Keratinocyte (primary cell): ENCODE measurements around the gene AMZ1. TPM values are rescaled to one million over a fixed set of nuclear protein-coding genes. Genes with fewer than 3 reads are reported as not detected.

Source experiments
- DNase-seq: peaks from one replicate; pipeline ENCODE4 v3.0.0-alpha.2; 2011; ENCODE audit warnings: low read depth, missing footprints, low spot score
- FAIRE-seq: peaks from 2 replicates; lab custom pipeline; 2011; peaks lifted over from hg19 to GRCh38; lab: Jason Lieb, UNC
- H2AFZ ChIP-seq: 2 replicates; pipeline ENCODE4 v1.6.0; 2012; ENCODE audit warnings: low read length, control low read depth, inconsistent platforms; ENCODE audit not compliant: control insufficient read depth
- H3K27ac ChIP-seq: 2 replicates; pipeline ENCODE4 v1.5.1; 2011; ENCODE audit warnings: low read length; ENCODE audit not compliant: control insufficient read depth, insufficient read depth
- H3K27me3 ChIP-seq: 3 replicates; pipeline ENCODE4 v1.6.0; 2011; ENCODE audit warnings: low read length; ENCODE audit not compliant: control insufficient read depth, insufficient read depth; ENCODE audit errors: extremely low read depth
- H3K36me3 ChIP-seq, 2 experiments: 2 replicates in 1 of 2; 3 replicates in 1 of 2; pipeline ENCODE4 v1.5.1; 2011; ENCODE audit warnings: low read length in 2 of 2, mild to moderate bottlenecking in 1 of 2; ENCODE audit not compliant: control insufficient read depth in 2 of 2, insufficient read depth in 2 of 2; ENCODE audit errors: extremely low read depth in 1 of 2
- H3K4me1 ChIP-seq: 3 replicates; pipeline ENCODE4 v1.5.1; 2011; ENCODE audit warnings: low read length; ENCODE audit not compliant: control insufficient read depth, insufficient read depth; ENCODE audit errors: extremely low read depth
- H3K4me2 ChIP-seq: 3 replicates; pipeline ENCODE4 v1.6.0; 2011; ENCODE audit warnings: low read depth, low read length; ENCODE audit not compliant: control insufficient read depth, insufficient read depth; ENCODE audit errors: extremely low read depth
- H3K4me3 ChIP-seq, 3 experiments: fragments of 200-600 bp in 1 of 3; sonication (generic) in 1 of 3; 2 replicates in 2 of 3; 3 replicates in 1 of 3; pipeline ENCODE4 v1.5.1; 2011 to 2016; ENCODE audit warnings: low read length in 3 of 3, mild to moderate bottlenecking in 3 of 3, control low read depth in 2 of 3, inconsistent platforms in 1 of 3, low read depth in 1 of 3, mixed read lengths in 1 of 3, mixed run types in 1 of 3, moderate library complexity in 1 of 3; ENCODE audit not compliant: control insufficient read depth in 2 of 3, insufficient read depth in 2 of 3; ENCODE audit errors: extremely low read depth in 1 of 3
- H3K79me2 ChIP-seq: 2 replicates; pipeline ENCODE4 v1.6.0; 2012; ENCODE audit warnings: low read length; ENCODE audit not compliant: control insufficient read depth, insufficient read depth
- H3K9ac ChIP-seq: 3 replicates; pipeline ENCODE4 v1.6.0; 2011; ENCODE audit warnings: low read length; ENCODE audit not compliant: control insufficient read depth, insufficient read depth; ENCODE audit errors: extremely low read depth
- H3K9me1 ChIP-seq: 3 replicates; pipeline ENCODE4 v1.6.0; 2011; ENCODE audit warnings: low read length; ENCODE audit not compliant: control insufficient read depth, insufficient read depth; ENCODE audit errors: extremely low read depth
- H3K9me3 ChIP-seq: 2 replicates; pipeline ENCODE4 v1.5.1; 2012; ENCODE audit warnings: low read depth, low read length; ENCODE audit not compliant: control insufficient read depth
- H4K20me1 ChIP-seq: 3 replicates; pipeline ENCODE4 v1.6.0; 2011; ENCODE audit warnings: low read length; ENCODE audit not compliant: control insufficient read depth, insufficient read depth; ENCODE audit errors: extremely low read depth
- CTCF ChIP-seq, 3 experiments: IDR thresholded peaks in 1 of 3; conservative IDR thresholded peaks in 1 of 3; optimal IDR thresholded peaks in 1 of 3; 2 replicates in 2 of 3; 3 replicates in 1 of 3; pipeline versions ENCODE3 to v1.5.1; 2011; ENCODE audit warnings: low read length in 3 of 3, mild to moderate bottlenecking in 3 of 3, moderate library complexity in 2 of 3, control low read depth in 1 of 3, inconsistent platforms in 1 of 3; ENCODE audit not compliant: insufficient read depth in 2 of 3; ENCODE audit errors: extremely low read depth in 1 of 3
- EZH2 ChIP-seq: IDR thresholded peaks from one replicate; pipeline ENCODE4 v1.6.1; 2012; ENCODE audit warnings: inconsistent platforms, mild to moderate bottlenecking, low read length, moderate library complexity
- dilution Hi-C: fragments of 300-500 bp; cut with MboI; formaldehyde crosslinking; loops from one replicate; pipeline ENCODE4 v1.7.0; 2020; ENCODE audit warnings: low sequenced_read_pairs; ENCODE audit not compliant: extremely low pct_ligation_motif_present
- polyA plus RNA-seq, 5 experiments: library from polyadenylated mRNA; depleted of rRNA in 3 of 5; stranded (reverse) in 3 of 5; stranded (forward) in 1 of 5; unstranded in 1 of 5; fragments of >200 nt; gene quantifications; 1 replicate in 1 of 5; 2 replicates in 3 of 5; 3 replicates in 1 of 5; pipeline versions ENCODE4 v1.2.1 to v1.2.3, GENCODE V29; 2011 to 2012; ENCODE audit warnings: missing spikeins in 2 of 5, low read depth in 1 of 5, low replicate concordance in 1 of 5

AMZ1 gene
- polyA plus RNA-seq, 1 donor (not counting 4 experiments of a cell fraction or from before 2014, with no cell fraction given): 0.04 TPM

DNA sequence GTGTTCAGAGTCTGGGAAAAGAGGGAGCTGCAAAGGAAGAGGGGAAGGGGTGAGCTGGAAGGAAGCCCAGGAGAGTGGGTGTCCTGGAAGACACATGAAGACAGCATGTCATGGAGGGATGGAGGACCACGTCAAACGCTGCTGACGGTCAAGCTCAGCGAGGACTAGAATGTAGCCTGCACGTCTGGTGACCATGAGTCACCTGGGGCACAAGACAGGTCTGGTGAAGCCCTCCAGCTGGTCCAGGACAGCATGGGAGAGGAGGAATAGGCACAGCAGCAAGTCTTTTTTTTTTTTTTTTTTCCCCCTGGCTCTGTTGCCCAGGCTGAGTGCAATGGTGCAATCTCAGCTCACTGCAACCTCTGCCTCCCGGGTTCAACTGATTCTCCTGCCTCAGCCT, 19.6 kb upstream of the AMZ1 start:
- no peak overlapping the region for H3K4me3 ChIP-seq
- no peaks in the 10 kb centered on the region for H3K36me3 ChIP-seq
- H3K27ac ChIP-seq: no peak overlapping the region
- no peak overlapping the region for H3K4me2 ChIP-seq
- H3K27me3 ChIP-seq: peaks cover 18% of the 10 kb centered on the region
- DNase-seq (no peak), FAIRE-seq (no peak)
- no peaks in the 10 kb centered on the region for H3K9me1 ChIP-seq
- dilution Hi-C loops: no loop called here
- H3K4me1 ChIP-seq: no peaks in the 10 kb centered on the region
- no peak for TF ChIP-seq EZH2
- TF ChIP-seq CTCF (optimal IDR thresholded peaks at IDR 0.05 in 1 of 3, IDR thresholded peaks at IDR 0.05 in 1 of 3, conservative IDR thresholded peaks at IDR 0.05 in 1 of 3; ENCODE audit: extremely low read depth in 1 of 3, insufficient read depth in 2 of 3, low read length in 3 of 3): no peak
- H4K20me1 ChIP-seq: no peaks in the 10 kb centered on the region
- no peaks in the 10 kb centered on the region for H3K9me3 ChIP-seq
- H3K9ac ChIP-seq: no peak overlapping the region
- no peaks in the 10 kb centered on the region for H3K79me2 ChIP-seq
- H2AFZ ChIP-seq: no peak overlapping the region

DNA sequence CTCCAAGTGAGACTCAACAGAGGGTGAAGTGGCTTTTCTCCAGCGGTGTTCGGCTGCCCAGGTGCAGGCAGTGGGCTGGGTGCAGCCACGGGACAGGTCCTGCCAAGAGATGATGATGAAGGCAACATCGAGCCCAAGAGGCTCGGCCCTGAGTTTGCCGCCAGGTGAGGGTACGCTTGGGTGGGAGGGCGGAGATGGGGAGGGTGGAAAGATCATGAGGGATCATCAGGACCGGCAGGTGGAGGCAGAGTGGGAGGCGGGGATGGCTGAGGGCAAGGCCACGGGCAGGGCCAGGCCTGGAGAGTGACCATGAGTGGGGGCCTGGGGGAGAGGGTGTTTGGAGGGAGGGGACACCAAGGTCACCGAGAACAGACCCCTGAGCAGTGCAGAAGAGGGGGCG, 17.8 kb upstream of the AMZ1 start:
- H4K20me1 ChIP-seq: no peaks in the 10 kb centered on the region
- H2AFZ ChIP-seq: no peak overlapping the region
- H3K27me3 ChIP-seq: peaks cover 18% of the 10 kb centered on the region
- H3K9me3 ChIP-seq: no peaks in the 10 kb centered on the region
- H3K9ac ChIP-seq: no peak overlapping the region
- H3K36me3 ChIP-seq: no peaks in the 10 kb centered on the region
- no peak overlapping the region for H3K27ac ChIP-seq
- dilution Hi-C loops: no loop called here
- no peaks in the 10 kb centered on the region for H3K9me1 ChIP-seq
- no peak overlapping the region for H3K4me3 ChIP-seq
- H3K79me2 ChIP-seq: no peaks in the 10 kb centered on the region
- FAIRE-seq (no peak), DNase-seq (no peak)
- H3K4me1 ChIP-seq: no peaks in the 10 kb centered on the region
- no peak overlapping the region for H3K4me2 ChIP-seq
- TF ChIP-seq EZH2: no peak
- TF ChIP-seq CTCF (optimal IDR thresholded peaks at IDR 0.05 in 1 of 3, IDR thresholded peaks at IDR 0.05 in 1 of 3, conservative IDR thresholded peaks at IDR 0.05 in 1 of 3; ENCODE audit: extremely low read depth in 1 of 3, insufficient read depth in 2 of 3, low read length in 3 of 3): no peak
